GM12872 (cell line): Measurements from ENCODE around the gene TOP2A.

Experiments
- TF ChIP-seq, protein P1 (sequence below): IDR thresholded peaks from 3 replicates; pipeline ENCODE4 v1.5.1; 2011; ENCODE audit warnings: low read depth, mild to moderate bottlenecking, low read length, moderate library complexity; ENCODE audit not compliant: insufficient read depth

Gene TOP2A

DNA sequence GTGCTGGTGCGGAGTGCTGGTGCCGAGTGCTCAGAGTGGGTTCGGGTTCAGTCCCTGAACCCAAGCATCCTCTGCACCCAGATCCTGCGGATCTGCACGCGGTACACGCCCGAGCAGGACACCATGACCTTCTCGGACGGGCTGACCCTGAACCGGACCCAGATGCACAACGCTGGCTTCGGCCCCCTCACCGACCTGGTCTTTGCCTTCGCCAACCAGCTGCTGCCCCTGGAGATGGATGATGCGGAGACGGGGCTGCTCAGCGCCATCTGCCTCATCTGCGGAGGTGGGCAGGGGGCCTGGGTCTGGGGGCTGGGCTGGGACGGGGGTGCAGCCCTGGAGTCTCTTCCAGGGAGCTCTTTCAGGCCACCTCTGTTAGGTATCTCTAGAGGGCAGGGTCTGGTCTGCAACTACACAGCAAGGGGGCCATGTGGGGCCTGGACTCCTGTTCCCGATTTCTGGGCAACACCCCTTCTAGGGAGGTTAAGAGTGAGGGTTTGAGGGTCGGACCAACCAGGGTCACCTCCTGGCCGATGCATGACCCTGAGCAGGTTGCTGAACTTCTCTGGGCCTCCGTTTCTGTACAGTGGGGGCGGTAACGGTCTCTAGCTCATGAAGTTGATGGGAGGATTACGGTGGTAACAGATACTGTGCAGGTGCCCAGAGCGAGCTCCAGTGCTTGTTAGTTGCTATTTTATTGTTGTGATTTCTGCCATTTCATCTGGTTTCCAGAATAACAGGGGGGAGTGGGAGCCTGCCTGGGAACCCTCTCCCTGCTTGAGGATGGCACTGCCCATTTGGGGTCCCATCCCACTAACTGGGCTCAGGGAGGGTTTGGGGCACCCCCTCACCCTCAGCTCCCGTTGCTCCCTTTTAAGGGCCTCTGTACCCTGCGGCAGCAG is 63.2 kb downstream of the TOP2A start:
- TF ChIP-seq, protein P1, sequence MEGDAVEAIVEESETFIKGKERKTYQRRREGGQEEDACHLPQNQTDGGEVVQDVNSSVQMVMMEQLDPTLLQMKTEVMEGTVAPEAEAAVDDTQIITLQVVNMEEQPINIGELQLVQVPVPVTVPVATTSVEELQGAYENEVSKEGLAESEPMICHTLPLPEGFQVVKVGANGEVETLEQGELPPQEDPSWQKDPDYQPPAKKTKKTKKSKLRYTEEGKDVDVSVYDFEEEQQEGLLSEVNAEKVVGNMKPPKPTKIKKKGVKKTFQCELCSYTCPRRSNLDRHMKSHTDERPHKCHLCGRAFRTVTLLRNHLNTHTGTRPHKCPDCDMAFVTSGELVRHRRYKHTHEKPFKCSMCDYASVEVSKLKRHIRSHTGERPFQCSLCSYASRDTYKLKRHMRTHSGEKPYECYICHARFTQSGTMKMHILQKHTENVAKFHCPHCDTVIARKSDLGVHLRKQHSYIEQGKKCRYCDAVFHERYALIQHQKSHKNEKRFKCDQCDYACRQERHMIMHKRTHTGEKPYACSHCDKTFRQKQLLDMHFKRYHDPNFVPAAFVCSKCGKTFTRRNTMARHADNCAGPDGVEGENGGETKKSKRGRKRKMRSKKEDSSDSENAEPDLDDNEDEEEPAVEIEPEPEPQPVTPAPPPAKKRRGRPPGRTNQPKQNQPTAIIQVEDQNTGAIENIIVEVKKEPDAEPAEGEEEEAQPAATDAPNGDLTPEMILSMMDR = no peak

GRCh38 chr17:40352779-40353394 is 64.8 kb downstream of the TOP2A start:
- TF ChIP-seq, protein P1 = no peak

GRCh38 chr17:40352237-40352778 is 65.4 kb downstream of the TOP2A start:
- TF ChIP-seq, protein P1 = no peak

DNA sequence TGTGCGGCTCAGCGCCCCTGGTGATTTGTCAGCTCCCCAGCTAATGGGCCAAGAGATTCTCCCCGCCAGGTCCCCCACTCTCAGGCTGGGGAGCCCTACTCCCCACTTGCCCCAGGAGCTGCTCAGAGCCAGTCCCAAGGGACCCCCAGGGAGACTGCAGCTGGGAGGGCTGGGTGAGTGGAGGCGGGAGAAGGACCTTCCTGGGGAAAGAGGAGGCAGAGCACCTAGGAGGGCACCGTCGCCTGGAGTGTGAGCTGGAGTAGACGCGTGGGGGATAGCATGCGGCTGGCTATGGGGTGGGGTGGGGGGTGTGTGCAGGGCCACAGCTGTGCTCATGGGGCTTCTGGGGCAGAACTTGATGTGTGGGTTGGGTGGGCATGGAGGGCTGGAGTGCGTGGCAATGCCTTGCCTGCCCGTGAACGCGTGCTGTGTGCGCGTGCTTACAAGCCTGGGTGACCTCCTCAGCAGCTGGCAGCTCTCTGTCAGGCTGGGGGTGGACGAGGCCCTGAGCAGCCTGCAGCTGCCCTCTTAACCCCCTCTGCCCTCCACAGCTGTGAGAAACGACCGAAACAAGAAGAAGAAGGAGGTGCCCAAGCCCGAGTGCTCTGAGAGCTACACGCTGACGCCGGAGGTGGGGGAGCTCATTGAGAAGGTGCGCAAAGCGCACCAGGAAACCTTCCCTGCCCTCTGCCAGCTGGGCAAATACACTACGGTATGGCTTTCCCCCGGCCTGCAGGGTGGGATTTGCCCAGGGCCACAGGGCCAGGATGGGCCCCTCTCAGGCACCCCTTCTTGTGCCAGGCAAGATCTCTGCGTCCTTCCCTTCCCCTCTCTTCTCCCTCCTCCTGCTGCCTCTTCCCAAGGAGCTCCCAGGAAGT is 66.1 kb downstream of the TOP2A start:
- TF ChIP-seq, protein P1 = no peak

DNA sequence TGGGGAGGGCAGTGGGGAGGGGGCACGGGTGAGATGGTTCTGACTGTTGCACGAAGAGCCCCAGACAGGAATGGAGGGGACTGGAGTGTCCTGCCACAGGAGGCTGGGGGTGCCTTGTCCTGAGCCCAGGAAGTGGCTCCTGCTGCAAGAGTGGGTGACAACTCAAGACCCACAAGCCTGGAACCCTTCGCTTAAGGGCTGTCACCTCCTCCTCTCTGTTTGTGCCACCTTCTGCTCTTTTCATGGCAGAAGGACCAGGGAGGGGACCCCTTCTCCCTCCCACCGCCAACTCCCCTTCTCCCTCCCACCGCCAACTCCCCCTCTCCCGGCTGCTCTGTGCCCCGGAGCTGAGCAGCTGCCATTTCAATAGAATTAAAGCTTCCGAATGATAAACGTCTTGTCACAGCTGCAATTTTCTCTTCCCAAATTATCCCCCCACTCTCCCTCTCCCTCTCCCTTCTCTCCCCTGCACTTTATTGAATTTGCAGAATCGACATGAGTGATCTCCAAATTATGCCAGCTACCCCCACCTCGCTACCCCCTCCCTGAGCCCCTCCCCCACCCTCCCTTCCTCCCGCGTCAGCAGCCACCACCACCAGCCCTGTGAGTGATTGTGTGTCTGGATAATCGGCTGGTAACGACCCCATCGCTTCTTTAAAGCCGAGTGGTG is 66.9 kb downstream of the TOP2A start:
- TF ChIP-seq, protein P1 = no peak

GRCh38 chr17:40349895-40350688 is 67.6 kb downstream of the TOP2A start:
- TF ChIP-seq, protein P1 = no peak
